ENCODE measurements around the gene LRRC71. TPM values are rescaled to one million over a fixed set of nuclear protein-coding genes. Genes with fewer than 3 reads are reported as not detected.

The LRRC71 gene
- under 0.01 TPM in 1 of 2 replicates, not detected in the other for total RNA-seq

DNA sequence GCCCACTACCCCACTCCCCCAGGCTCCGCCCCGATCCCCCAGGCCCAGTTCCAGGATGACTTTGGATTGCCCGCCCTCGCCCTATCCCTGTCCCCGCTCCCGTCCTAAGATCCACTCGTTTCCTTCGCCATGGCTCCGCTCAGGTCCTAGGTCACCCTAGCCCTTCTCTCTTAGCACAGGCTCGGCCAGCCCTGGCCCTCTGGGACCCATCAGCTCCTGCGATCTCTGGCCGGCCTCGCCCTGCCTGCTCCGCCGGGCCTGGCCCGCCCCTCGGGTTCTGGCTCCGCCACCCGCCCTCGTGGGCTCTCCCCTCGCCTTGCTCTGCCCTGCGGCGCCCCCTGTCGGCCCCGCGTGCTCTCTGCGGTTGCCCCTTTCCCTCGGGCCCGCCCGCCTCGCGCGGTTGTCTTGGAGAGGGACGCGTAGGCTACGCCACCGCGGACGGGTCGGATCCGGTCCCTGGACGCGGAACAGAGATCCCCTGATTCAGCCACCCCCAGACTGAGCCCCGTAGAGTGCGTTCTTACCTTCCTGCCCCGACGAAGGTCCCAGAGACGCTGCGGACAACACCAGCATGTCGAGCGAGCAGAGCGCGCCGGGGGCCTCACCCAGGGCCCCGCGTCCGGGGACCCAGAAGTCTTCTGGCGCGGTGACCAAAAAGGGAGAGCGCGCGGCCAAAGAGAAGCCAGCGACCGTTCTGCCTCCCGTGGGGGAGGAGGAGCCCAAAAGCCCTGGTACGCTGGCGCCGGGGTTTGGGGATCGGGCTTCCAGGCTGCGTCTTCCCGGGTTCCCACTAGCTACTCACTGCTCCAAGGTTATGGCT lies at the start of gene LRRC71:
TSS of gene LRRC71 (plus strand) at position 400 of the 820 bp plus-strand sequence. CDS start at position 572, 172 bp downstream.

DNA sequence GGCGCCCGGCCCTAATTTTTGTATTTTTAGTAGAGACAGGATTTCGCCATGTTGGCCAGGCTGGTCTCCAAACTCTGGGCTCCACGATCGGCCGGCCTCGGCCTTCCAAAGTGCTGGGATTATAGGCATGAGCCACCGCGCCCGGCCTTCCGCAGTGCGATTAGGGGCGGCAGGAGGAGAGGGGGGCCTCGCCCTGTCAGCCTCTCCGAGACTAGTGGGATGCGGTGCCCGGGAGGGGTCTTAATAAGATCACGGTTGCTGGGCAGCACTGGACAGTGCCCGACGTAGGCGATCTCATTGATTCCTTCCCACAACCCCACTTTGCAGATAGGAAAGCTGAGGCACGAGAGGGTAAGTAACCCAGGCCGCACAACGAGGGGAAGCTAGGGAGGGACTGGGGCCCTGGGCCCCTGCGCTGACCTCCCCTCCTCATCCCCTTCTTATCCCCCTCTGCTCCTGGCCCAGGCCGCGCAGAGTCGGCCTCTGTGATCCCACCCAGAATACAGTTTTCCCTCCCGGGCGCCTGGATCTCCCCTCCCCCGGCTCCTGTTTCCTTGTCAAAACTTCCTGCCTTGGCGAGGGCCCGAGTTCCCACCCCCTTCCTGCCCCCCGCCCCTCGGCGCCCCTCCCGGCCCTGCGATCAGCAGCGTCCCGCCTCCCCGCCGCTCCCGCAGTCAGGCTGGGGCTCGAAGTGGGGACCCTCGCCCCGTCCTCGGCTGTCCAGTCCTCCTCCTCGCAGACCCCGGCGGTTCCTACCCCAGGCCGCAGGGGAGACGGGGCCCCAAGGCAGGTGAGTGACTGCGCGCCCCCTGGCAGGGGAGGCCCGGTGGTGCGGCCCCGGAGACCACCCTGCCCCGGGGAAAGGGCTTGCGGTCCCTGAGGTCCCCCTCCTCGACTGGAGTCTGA lies 27.1 kb upstream of the LRRC71 start, which contains the start of gene PEAR1:
TSS of gene PEAR1 (plus strand) at position 671 of the 906 bp plus-strand sequence. CDS start 10,209 bp downstream, outside the sequence.

Small RNA genes within 50 kb of the gene (small RNA-seq; reads per million reads assigned to genes)
- not detected for gene MIR765

Other genes with a start within 250 kb of the LRRC71 start
- gene NES, start 243.2 kb upstream of the LRRC71 start, total RNA-seq = 28.1 and 28.2 TPM in 2 replicates
- 144 and 158 TPM in 2 replicates for gene CRABP2, start 215.0 kb upstream of the LRRC71 start, total RNA-seq
- gene METTL25B, start 192.2 kb upstream of the LRRC71 start, total RNA-seq = 9.6 and 9.9 TPM in 2 replicates
- gene ISG20L2, start 191.9 kb upstream of the LRRC71 start, total RNA-seq = 19.3 and 26.1 TPM in 2 replicates
- 19.1 and 22.3 TPM in 2 replicates for gene MRPL24, start 179.5 kb upstream of the LRRC71 start, total RNA-seq
- 161 and 170 TPM in 2 replicates for gene HDGF, start 169.0 kb upstream of the LRRC71 start, total RNA-seq
- 25.8 and 30.4 TPM in 2 replicates for gene PRCC, start 153.1 kb upstream of the LRRC71 start, total RNA-seq
- 0.32 and 0.61 TPM in 2 replicates for gene SH2D2A, start 103.8 kb upstream of the LRRC71 start, total RNA-seq
- gene INSRR, start 61.5 kb upstream of the LRRC71 start, total RNA-seq = under 0.01 TPM in 2 replicates
- not detected in 2 replicates for gene NTRK1, start 59.8 kb upstream of the LRRC71 start, total RNA-seq
- gene PEAR1, start 26.9 kb upstream of the LRRC71 start, total RNA-seq = 4.3 and 5.0 TPM in 2 replicates
- gene ARHGEF11, start 125.1 kb downstream of the LRRC71 start, total RNA-seq = 52.0 and 70.6 TPM in 2 replicates
- not detected in 2 replicates for gene ETV3L, start 179.2 kb downstream of the LRRC71 start, total RNA-seq
- gene ETV3, start 217.8 kb downstream of the LRRC71 start, total RNA-seq = 22.7 and 27.1 TPM in 2 replicates

Data from hair follicle dermal papilla cell (primary cell).